Frontal cortex (tissue), 4 donors: ENCODE results near the gene INTS2. TPM values are rescaled to one million over a fixed set of nuclear protein-coding genes. Genes with fewer than 3 reads are reported as not detected.
"Not testable (repeated sequence)": the region's sequence is repeated elsewhere in the genome, so short reads cannot be mapped to it uniquely, and the experiment has no call there.

Experiments used
- DNase-seq, 2 donors: peaks; one replicate each; pipeline ENCODE4 v3.0.0; 2012; ENCODE audit warnings: low spot score in 2 of 2
- FAIRE-seq: peaks from 2 replicates; lab custom pipeline; 2012; peaks lifted over from hg19 to GRCh38; lab: Jason Lieb, UNC
- total RNA-seq: library from RNA; depleted of rRNA; stranded (reverse); fragments of >200 nt; gene quantifications from one replicate; pipeline ENCODE4 v1.2.3, GENCODE V29; 2014
- donor health status: control.
- donor health status: control.
- donor health status: control.

The INTS2 gene
- total RNA-seq, result 26.5 TPM

- no peak for FAIRE-seq
- DNase-seq, result peak; percentile 75 to 86
Measured at GRCh38 chr17:61927208-61928100, at the start of gene INTS2. TSS of gene INTS2 (minus strand) at chr17:61927982. CDS start at chr17:61926644, 1,338 bp downstream.

- FAIRE-seq (no peak), DNase-seq (no peak)
Measured at GRCh38 chr17:61974115-61974514, 46.3 kb upstream of the INTS2 start.

GRCh38 chr17:61972311-61972710 is 44.5 kb upstream of the INTS2 start:
- no peak for FAIRE-seq
- no peak for DNase-seq

GRCh38 chr17:61970030-61970429 is 42.2 kb upstream of the INTS2 start:
- FAIRE-seq, result no peak
- no peak for DNase-seq

- DNase-seq, result no peak
- FAIRE-seq, result no peak
Measured at GRCh38 chr17:61968757-61969156, 41.0 kb upstream of the INTS2 start.

GRCh38 chr17:61967729-61968128 is 39.9 kb upstream of the INTS2 start:
- DNase-seq (no peak), FAIRE-seq (no peak)

- no peak for FAIRE-seq
- DNase-seq, result no peak
Measured at GRCh38 chr17:61966191-61966590, 38.4 kb upstream of the INTS2 start.

GRCh38 chr17:61955619-61956018 is 27.8 kb upstream of the INTS2 start:
- DNase-seq (no peak), FAIRE-seq (no peak)

- DNase-seq (no peak), FAIRE-seq (no peak)
Measured at GRCh38 chr17:61947367-61948078, 19.7 kb upstream of the INTS2 start.

GRCh38 chr17:61946359-61946758 is 18.6 kb upstream of the INTS2 start:
- no peak for FAIRE-seq
- no peak for DNase-seq

- FAIRE-seq, result no peak
- no peak for DNase-seq
Measured at GRCh38 chr17:61943117-61943516, 15.3 kb upstream of the INTS2 start.

- FAIRE-seq, result no peak
- no peak for DNase-seq
Measured at GRCh38 chr17:61942085-61942484, 14.3 kb upstream of the INTS2 start.

GRCh38 chr17:61928101-61928436 is 287 bp upstream of the INTS2 start:
- DNase-seq (no peak), FAIRE-seq (no peak)

GRCh38 chr17:61926826-61927207 is 965 bp downstream of the INTS2 start:
- DNase-seq, result peak in 1 of 2 donors; percentile 16
- FAIRE-seq, result no peak

GRCh38 chr17:61915162-61915561 is 12.6 kb downstream of the INTS2 start:
- FAIRE-seq, DNase-seq: not testable (repeated sequence)

- no peak for FAIRE-seq
- no peak for DNase-seq
Measured at GRCh38 chr17:61908292-61909037, 19.3 kb downstream of the INTS2 start.

GRCh38 chr17:61907361-61907760 is 20.4 kb downstream of the INTS2 start:
- no peak for FAIRE-seq
- no peak for DNase-seq

GRCh38 chr17:61904094-61904710 is 23.6 kb downstream of the INTS2 start:
- DNase-seq (no peak), FAIRE-seq (no peak)

GRCh38 chr17:61903251-61903650 is 24.5 kb downstream of the INTS2 start:
- DNase-seq (no peak), FAIRE-seq (no peak)

GRCh38 chr17:61897548-61898180 is 30.1 kb downstream of the INTS2 start:
- FAIRE-seq, result no peak
- DNase-seq, result no peak
